GM12874 (cell line): ENCODE results near the gene TRPC5OS.

Experiments used
- TF ChIP-seq, protein P1 (sequence below): IDR thresholded peaks from 2 replicates; pipeline ENCODE4 v1.5.1; 2011; ENCODE audit warnings: low read depth, mild to moderate bottlenecking, control low read depth, low read length, moderate library complexity; ENCODE audit not compliant: insufficient read depth

Gene TRPC5OS

DNA sequence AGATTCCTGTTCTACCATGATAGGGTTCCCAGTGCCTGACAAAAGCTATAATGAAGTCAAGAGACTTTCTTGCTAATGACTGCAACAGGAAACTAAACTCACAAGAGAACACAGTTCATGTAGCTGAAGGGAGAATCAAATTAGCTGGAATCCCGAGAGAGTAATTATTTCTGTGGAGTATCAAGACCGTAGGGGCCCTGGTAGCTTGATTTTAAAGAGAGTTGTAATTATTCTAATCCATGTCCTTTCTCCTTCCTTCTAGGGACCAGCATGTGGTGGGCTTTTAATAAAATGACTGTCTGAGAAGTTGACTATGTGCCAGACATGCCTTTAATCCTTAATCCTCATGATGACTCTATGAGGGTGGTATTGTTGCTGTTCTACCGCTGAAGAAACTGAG is 1.7 kb upstream of the TRPC5OS start:
- TF ChIP-seq, protein P1, sequence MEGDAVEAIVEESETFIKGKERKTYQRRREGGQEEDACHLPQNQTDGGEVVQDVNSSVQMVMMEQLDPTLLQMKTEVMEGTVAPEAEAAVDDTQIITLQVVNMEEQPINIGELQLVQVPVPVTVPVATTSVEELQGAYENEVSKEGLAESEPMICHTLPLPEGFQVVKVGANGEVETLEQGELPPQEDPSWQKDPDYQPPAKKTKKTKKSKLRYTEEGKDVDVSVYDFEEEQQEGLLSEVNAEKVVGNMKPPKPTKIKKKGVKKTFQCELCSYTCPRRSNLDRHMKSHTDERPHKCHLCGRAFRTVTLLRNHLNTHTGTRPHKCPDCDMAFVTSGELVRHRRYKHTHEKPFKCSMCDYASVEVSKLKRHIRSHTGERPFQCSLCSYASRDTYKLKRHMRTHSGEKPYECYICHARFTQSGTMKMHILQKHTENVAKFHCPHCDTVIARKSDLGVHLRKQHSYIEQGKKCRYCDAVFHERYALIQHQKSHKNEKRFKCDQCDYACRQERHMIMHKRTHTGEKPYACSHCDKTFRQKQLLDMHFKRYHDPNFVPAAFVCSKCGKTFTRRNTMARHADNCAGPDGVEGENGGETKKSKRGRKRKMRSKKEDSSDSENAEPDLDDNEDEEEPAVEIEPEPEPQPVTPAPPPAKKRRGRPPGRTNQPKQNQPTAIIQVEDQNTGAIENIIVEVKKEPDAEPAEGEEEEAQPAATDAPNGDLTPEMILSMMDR = no peak

DNA sequence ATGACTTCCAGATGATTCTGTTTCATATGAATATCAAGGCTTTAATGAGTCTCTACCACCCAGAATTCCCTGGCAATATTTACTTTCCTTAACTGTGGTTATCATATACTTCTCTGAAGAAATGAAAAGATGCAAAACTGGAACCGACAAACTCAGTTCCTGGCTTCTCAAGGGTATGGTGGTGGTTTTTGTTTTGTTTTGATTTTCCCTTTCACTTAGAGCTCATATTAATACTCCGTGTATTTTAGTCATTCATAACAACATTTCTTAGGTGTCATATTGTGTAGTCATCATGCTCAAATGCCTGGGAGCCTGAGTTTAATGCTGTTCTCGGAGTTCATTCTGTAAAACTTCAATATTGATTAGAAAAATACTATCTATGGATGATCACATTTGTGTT is 665 bp downstream of the TRPC5OS start:
- TF ChIP-seq, protein P1 = no peak

DNA sequence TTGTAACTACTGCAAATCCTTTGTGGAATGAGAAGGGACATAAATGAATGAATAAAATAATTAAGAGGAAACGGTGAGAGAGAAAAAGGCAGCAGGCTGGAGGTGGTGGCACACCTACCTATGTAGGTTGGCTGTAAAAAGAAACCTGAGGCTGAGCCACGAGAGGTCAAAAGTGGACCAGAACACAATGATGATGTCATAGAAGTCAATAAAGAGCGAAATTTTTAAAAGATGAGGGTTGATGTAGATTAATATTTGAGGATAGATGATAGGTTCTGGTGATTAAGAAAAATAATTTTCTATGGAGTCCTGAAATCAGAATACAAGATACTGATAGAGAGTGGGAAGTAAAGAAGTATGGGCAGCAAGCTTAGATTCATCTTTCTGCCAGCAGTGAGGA is 1.7 kb downstream of the TRPC5OS start:
- TF ChIP-seq, protein P1 = no peak

DNA sequence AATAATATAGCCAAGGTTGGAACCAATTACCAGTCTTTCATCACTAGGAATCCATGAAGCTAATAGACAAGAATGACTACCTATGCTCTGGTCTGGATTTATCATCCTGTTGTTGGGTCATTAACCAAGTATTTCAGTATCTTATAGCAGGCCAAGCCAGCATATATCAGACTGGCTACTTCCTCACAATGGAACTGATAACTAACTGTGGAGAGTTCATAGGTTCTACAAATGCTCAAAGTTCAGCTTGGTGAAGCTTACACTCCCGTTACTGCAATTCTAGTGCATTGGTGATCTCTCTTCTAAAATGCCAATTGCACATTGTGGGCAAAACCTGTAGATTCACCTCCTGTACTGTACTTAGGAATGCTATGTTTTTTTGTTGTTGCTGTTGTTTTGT is 4.8 kb downstream of the TRPC5OS start:
- TF ChIP-seq, protein P1 = no peak

DNA sequence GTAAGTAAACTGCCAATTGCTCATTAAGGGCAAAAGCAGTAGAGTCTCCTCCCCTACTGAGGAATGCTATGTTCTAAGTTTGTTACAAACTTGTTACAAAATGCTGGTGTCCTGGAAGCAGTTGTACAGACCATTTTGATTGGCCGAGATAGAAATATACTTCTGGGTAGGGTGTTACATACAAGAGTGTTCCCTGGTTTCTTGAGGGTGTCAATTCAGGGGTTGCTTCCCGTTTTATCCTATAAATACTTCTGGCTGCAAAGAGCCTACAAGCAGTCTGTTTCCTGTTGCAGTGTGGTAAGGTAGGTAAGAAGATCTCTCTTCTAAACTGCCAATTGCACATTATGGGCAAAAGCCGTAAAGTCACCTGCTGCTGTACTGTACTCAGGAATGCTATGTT is 5.7 kb downstream of the TRPC5OS start:
- TF ChIP-seq, protein P1 = no peak

DNA sequence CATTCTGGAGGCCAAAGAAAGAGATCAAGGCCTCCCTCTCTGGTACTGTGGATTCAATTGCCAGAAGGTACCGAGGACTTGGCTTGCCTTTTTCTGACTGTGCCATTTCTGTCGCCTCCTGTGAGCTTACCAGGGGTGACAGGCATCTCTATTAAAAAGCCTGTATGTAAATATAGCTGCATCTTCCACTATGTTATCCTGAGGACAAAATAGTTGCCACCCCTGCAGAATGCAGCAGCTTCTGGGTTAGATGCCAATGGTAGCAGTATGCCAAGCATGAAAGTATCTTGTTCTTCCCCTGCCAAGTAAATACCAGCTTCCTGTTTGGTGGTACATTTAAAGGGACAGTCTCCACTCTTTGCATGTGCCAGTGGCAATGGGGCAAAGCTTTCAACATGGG is 10.7 kb downstream of the TRPC5OS start:
- TF ChIP-seq, protein P1 = no peak

DNA sequence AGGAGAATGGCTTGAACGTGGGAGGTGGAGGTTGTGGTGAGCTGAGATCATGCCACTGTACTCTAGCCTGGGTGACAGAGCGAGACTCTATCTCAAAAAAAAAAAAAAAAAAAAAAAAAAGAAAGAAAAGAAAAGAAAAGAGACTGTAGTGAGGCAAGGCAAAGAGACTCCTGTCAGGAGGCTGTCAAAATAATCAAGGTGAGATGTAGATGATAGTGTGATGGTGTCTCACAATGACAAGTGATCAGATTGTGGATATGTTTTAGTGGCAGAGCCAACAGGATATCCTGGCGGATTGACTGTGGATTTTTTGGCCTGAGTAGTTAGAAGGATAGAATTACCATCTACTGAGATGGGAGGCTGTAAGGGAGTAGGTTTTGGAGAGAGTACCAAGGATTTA is 12.6 kb downstream of the TRPC5OS start:
- TF ChIP-seq, protein P1 = no peak

DNA sequence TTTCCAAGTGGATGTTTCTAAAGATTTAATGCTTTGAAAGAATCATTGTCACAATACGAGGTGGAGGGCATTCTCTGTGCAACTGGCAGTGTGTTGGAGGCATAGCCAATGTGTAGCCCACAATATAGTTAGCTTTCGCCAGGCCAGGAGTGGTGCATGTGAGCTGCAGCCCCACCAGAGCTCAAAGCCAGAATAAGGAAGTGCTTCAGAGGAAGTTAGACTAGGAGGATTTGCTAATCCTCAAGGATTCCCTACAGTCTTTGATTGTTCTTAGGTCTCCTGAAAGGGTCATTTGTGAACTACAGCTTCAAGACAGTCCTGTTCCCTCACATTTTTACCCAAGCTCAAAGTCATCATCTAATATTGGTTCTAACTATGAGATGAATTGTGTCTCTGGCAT is 16.4 kb downstream of the TRPC5OS start:
- TF ChIP-seq, protein P1 = no peak
